ENCODE results near the gene PTPRT. TPM values are rescaled to one million over a fixed set of nuclear protein-coding genes. Genes with fewer than 3 reads are reported as not detected.
"Not testable (repeated sequence)": the region's sequence is repeated elsewhere in the genome, so short reads cannot be mapped to it uniquely, and the experiment has no call there.

Gene PTPRT
- total and polyA plus RNA-seq, 9 donors: under 0.01 to 3.2 (median 0.22) TPM; not detected in 1

- H3K36me3 ChIP-seq: no peaks in the 10 kb centered on the region
- H3K4me1 ChIP-seq (ENCODE audit: insufficient read depth): no peaks in the 10 kb centered on the region
- no peaks in the 10 kb centered on the region for H3K9me3 ChIP-seq
- WGBS, 3 donors: 89 to 91% (median 90%) methylated on average over 3 of the region's 3 CpGs
- no peaks in the 10 kb centered on the region for H3K27me3 ChIP-seq
- TF ChIP-seq POLR2A (IDR thresholded peaks at IDR 0.05) (no peak), EP300 (IDR thresholded peaks at IDR 0.05) (no peak), CTCF (IDR thresholded peaks at IDR 0.05) (no peak)
- intact Hi-C loops (cut with DNase I): no loop called here
- H3K4me3 ChIP-seq: no peak overlapping the region
- DNase-seq: no peak
- no peak overlapping the region for H3K27ac ChIP-seq
These were observed 287.2 kb downstream of the PTPRT start for GRCh38 chr20:42902509-42902908.

- no peaks in the 10 kb centered on the region for H3K27me3 ChIP-seq
- no peaks in the 10 kb centered on the region for H3K36me3 ChIP-seq
- no peaks in the 10 kb centered on the region for H3K4me1 ChIP-seq (ENCODE audit: insufficient read depth)
- no peaks in the 10 kb centered on the region for H3K9me3 ChIP-seq
- WGBS, 3 donors: 7 to 9% (median 8%) methylated on average over 2 of the region's 2 CpGs
- no peak overlapping the region for H3K4me3 ChIP-seq
- DNase-seq: peak in 3 of 5 donors; percentile 16 to 39 (median 20)
- intact Hi-C loops (cut with DNase I): no loop called here
- no peak for TF ChIP-seq CTCF (IDR thresholded peaks at IDR 0.05)
- no peak for TF ChIP-seq EP300 (IDR thresholded peaks at IDR 0.05)
- TF ChIP-seq POLR2A (IDR thresholded peaks at IDR 0.05): no peak
- no peak overlapping the region for H3K27ac ChIP-seq
These were observed 287.8 kb downstream of the PTPRT start for GRCh38 chr20:42901689-42902440.

- H3K27ac ChIP-seq; H3K9me3 ChIP-seq; DNase-seq; H3K27me3 ChIP-seq; H3K36me3 ChIP-seq; H3K4me3 ChIP-seq; intact Hi-C loops (cut with DNase I); H3K4me1 ChIP-seq (ENCODE audit: insufficient read depth): not testable (repeated sequence)
- 32 to 35% (median 35%) methylated on average over 5 of the region's 5 CpGs for WGBS, 3 donors
These were observed 288.9 kb downstream of the PTPRT start for GRCh38 chr20:42900764-42901163.

- WGBS, 3 donors: 76 to 83% (median 80%) methylated on average over 1 of the region's 1 CpG
- TF ChIP-seq CTCF (IDR thresholded peaks at IDR 0.05): no peak
- no peak for TF ChIP-seq EP300 (IDR thresholded peaks at IDR 0.05)
- no peak for TF ChIP-seq POLR2A (IDR thresholded peaks at IDR 0.05)
- intact Hi-C loops (cut with DNase I): no loop called here
- no peaks in the 10 kb centered on the region for H3K27me3 ChIP-seq
- no peaks in the 10 kb centered on the region for H3K4me1 ChIP-seq (ENCODE audit: insufficient read depth)
- no peak overlapping the region for H3K4me3 ChIP-seq
- no peaks in the 10 kb centered on the region for H3K36me3 ChIP-seq
- DNase-seq: no peak
- H3K9me3 ChIP-seq: no peaks in the 10 kb centered on the region
- no peak overlapping the region for H3K27ac ChIP-seq
These were observed 294.7 kb downstream of the PTPRT start for GRCh38 chr20:42895020-42895419.

- intact Hi-C loops (cut with DNase I): no loop called here
- TF ChIP-seq CTCF (IDR thresholded peaks at IDR 0.05) (no peak), EP300 (IDR thresholded peaks at IDR 0.05) (no peak), POLR2A (IDR thresholded peaks at IDR 0.05) (no peak)
These were observed 295.2 kb downstream of the PTPRT start for GRCh38 chr20:42894483-42894882.

More at GRCh38 chr20:42894483-42894882, 295.2 kb downstream of the PTPRT start:
- DNase-seq: no peak
- H3K9me3 ChIP-seq: no peaks in the 10 kb centered on the region
- no peak overlapping the region for H3K4me3 ChIP-seq
- H3K36me3 ChIP-seq: no peaks in the 10 kb centered on the region
- no peaks in the 10 kb centered on the region for H3K27me3 ChIP-seq
- H3K4me1 ChIP-seq (ENCODE audit: insufficient read depth): no peaks in the 10 kb centered on the region
- WGBS, 3 donors: 58 to 75% (median 67%) methylated on average over 3 of the region's 3 CpGs
- H3K27ac ChIP-seq: no peak overlapping the region

Measured in ovary (tissue), 9 donors.